Osteoblast (primary cell): ENCODE data around the gene TARDBP. TPM values are rescaled to one million over a fixed set of nuclear protein-coding genes. Genes with fewer than 3 reads are reported as not detected.

ENCODE experiments used
- DNase-seq: peaks from one replicate; pipeline ENCODE4 v3.0.0; 2011; ENCODE audit warnings: low spot score, mixed read lengths; ENCODE audit not compliant: insufficient read length; ENCODE audit errors: missing footprints
- H2AFZ ChIP-seq: 2 replicates; pipeline ENCODE4 v1.6.0; 2011; ENCODE audit warnings: mild to moderate bottlenecking, low read length
- H3K27ac ChIP-seq: 2 replicates; pipeline ENCODE4 v1.5.1; 2011; ENCODE audit warnings: mild to moderate bottlenecking, low read depth, low read length, moderate library complexity
- H3K27me3 ChIP-seq: 2 replicates; pipeline ENCODE4 v1.6.0; 2012; ENCODE audit warnings: mild to moderate bottlenecking, control low read depth, inconsistent platforms, low read length, moderate library complexity; ENCODE audit not compliant: insufficient read depth
- H3K36me3 ChIP-seq: 2 replicates; pipeline ENCODE4 v1.5.1; 2011; ENCODE audit warnings: mild to moderate bottlenecking, low read length, control low read depth, moderate library complexity; ENCODE audit not compliant: insufficient read depth
- H3K4me1 ChIP-seq: 2 replicates; pipeline ENCODE4 v1.5.1; 2011; ENCODE audit warnings: mild to moderate bottlenecking, low read length, control low read depth, moderate library complexity; ENCODE audit not compliant: insufficient read depth
- H3K4me2 ChIP-seq: 2 replicates; pipeline ENCODE4 v1.6.0; 2011; ENCODE audit warnings: mild to moderate bottlenecking, low read length; ENCODE audit not compliant: insufficient read depth
- H3K4me3 ChIP-seq: fragments of 200-600 bp; sonication (generic); 3 replicates; pipeline ENCODE4 v1.5.1; 2012; ENCODE audit warnings: mild to moderate bottlenecking, low read length, inconsistent platforms; ENCODE audit not compliant: insufficient read depth
- H3K79me2 ChIP-seq: 2 replicates; pipeline ENCODE4 v1.6.0; 2012; ENCODE audit warnings: mild to moderate bottlenecking, low read length, control low read depth, inconsistent platforms; ENCODE audit not compliant: insufficient read depth
- H3K9me3 ChIP-seq: 2 replicates; pipeline ENCODE4 v1.5.1; 2011; ENCODE audit warnings: low read depth, low read length, control low read depth
- H4K20me1 ChIP-seq: 2 replicates; pipeline ENCODE4 v1.6.0; 2012; ENCODE audit warnings: mild to moderate bottlenecking, low read length, control low read depth; ENCODE audit not compliant: insufficient read depth
- CTCF ChIP-seq: IDR thresholded peaks from 2 replicates; pipeline ENCODE4 v1.5.1; 2011; ENCODE audit warnings: mild to moderate bottlenecking, low read depth, low read length, moderate library complexity; ENCODE audit errors: extremely low read depth
- total RNA-seq: library from RNA; depleted of rRNA; stranded (reverse); fragments of >200 nt; gene quantifications from 2 replicates; pipeline ENCODE4 v1.2.3, GENCODE V29; 2012

The TARDBP gene
- total RNA-seq, 1 donor = 71.7 TPM

DNA sequence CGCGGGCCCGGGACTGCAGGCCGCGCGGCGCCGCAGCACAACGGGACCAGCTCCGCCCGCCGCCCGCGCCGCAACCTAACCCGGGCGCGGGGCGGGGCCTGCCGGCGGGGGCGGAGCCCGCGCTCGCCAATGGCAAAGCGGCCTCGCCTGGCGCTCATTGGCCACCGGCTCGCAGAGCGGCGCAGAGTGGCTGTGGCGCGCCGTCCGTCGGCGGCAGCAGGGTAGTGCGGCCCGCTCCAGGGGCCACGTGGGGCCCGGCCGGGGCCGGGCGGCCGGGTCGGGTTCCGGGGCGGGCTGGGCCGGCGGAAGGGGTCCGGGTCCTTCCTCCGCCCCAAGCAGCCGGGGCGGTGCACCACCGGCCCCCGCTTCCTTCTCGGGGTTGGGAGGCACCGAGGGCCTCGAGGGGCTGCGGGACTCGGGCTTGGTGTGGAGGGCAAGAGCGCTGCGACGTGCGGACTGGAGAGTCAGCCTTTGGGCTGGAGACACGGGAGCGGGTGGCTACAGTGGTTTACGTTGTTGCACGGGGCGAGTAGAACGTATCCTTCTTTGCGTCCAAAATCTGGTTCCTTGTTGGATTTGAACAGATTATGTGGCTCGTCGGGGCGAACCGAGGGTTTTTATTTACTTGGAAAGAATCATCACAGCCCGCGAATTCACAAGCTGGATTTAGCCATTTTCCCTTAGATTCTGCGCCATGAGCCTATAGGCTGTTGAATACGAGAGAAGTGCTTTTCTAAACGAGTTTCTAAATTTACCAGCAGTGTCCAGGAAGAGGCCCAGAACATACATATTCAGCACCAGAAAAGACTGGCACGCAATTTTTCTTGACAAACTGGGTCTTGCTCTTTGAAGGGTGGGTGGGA lies 47.7 kb downstream of the TARDBP start, which contains the start of gene SRM:
Gene SRM (minus strand): TSS at position 51 of the 863 bp plus-strand sequence. CDS start 75 bp downstream, outside the sequence.
- Histone ChIP-seq H3K4me1 (peaks cover 21% of the 10 kb centered on the region), H3K36me3 (peaks cover 33% of the 10 kb centered on the region), H3K9me3 (no peaks in the 10 kb centered on the region), H3K27ac (peak within 1 kb of the TSS; percentile 65), H3K4me2 (peak within 1 kb of the TSS; percentile 93), H3K27me3 (no peaks in the 10 kb centered on the region), H2AFZ (peak within 1 kb of the TSS; percentile 89), H3K79me2 (peaks cover 27% of the 10 kb centered on the region), H3K4me3 (peak within 1 kb of the TSS; percentile 86), H4K20me1 (no peaks in the 10 kb centered on the region)
- peak; percentile 100 for DNase-seq
- TF ChIP-seq CTCF = no peak

GRCh38 chr1:11061652-11062365 lies 49.4 kb downstream of the TARDBP start:
- Histone ChIP-seq H3K9me3 (no peaks in the 10 kb centered on the region), H3K4me3 (no peak overlapping the region), H3K36me3 (peaks cover 38% of the 10 kb centered on the region), H3K27me3 (no peaks in the 10 kb centered on the region), H3K79me2 (peaks cover 27% of the 10 kb centered on the region), H3K4me1 (peaks cover 21% of the 10 kb centered on the region), H3K4me2 (no peak overlapping the region), H3K27ac (no peak overlapping the region), H4K20me1 (no peaks in the 10 kb centered on the region), H2AFZ (no peak overlapping the region)
- peak; percentile 31 for DNase-seq
- TF ChIP-seq CTCF = no peak

DNA sequence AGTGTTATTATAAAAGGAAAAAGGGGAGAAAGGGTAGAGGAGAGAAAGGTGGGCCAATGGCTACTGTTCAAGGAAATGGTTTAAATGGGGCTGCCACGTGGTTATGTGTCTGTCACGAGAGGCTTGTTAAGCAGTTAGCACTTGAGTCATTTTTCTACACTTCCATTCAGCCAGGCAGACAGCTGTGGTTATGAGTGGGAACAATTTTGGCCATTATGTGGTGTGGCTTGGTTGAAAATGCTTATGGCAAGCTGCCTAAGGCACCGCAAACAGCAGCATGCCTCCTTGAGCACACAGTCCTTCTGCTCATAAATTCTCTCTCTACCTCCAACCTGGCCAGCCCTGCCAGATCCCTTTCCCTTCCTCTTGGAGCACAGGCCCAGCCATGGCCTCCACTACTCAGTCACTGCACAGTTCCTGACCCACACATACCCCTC lies 50.5 kb downstream of the TARDBP start:
- no peak for TF ChIP-seq CTCF
- H2AFZ ChIP-seq = no peak overlapping the region
- peak; percentile 97 for DNase-seq
- H3K79me2 ChIP-seq = peaks cover 25% of the 10 kb centered on the region
- H3K4me3 ChIP-seq = no peak overlapping the region
- H3K4me2 ChIP-seq = no peak overlapping the region
- peaks cover 21% of the 10 kb centered on the region for H3K4me1 ChIP-seq
- peaks cover 35% of the 10 kb centered on the region for H3K36me3 ChIP-seq
- no peaks in the 10 kb centered on the region for H3K9me3 ChIP-seq
- peak overlapping the region; percentile 69 for H3K27ac ChIP-seq
- H4K20me1 ChIP-seq = no peaks in the 10 kb centered on the region
- no peaks in the 10 kb centered on the region for H3K27me3 ChIP-seq
